Activated T-helper 1 cell treated with Interleukin-2 at 50 U/mL for 16 hours (primary cell): ENCODE results near the gene SOCS4.
"Not testable (repeated sequence)": the region's sequence is repeated elsewhere in the genome, so short reads cannot be mapped to it uniquely, and the experiment has no call there.

ENCODE experiments used
- DNase-seq: peaks from one replicate; pipeline ENCODE4 v3.0.0-alpha.2; 2020; ENCODE audit warnings: low read depth

Gene SOCS4

GRCh38 chr14:55026793-55027561 is at the start of gene SOCS4, which contains the start of gene WDHD1:
TSS of gene SOCS4 (plus strand) at chr14:55027236. CDS start at chr14:55043042, 15,806 bp downstream.
TSS of gene WDHD1 (minus strand) at chr14:55027099. CDS start at chr14:55026787, 312 bp downstream.
- DNase-seq, result peak; percentile 93

GRCh38 chr14:54979039-54979438 is 48.0 kb upstream of the SOCS4 start:
- no peak for DNase-seq

- no peak for DNase-seq
Observed at GRCh38 chr14:54981698-54982097, 45.3 kb upstream of the SOCS4 start.

- no peak for DNase-seq
Observed at GRCh38 chr14:54985156-54985555, 41.9 kb upstream of the SOCS4 start.

GRCh38 chr14:55000381-55000780 is 26.7 kb upstream of the SOCS4 start:
- no peak for DNase-seq

GRCh38 chr14:55005071-55005470 is 22.0 kb upstream of the SOCS4 start:
- DNase-seq, result no peak

GRCh38 chr14:55015006-55015405 is 12.0 kb upstream of the SOCS4 start:
- DNase-seq, result no peak

GRCh38 chr14:55019968-55020554 is 7.0 kb upstream of the SOCS4 start:
- no peak for DNase-seq

- not testable (repeated sequence) for DNase-seq
Observed at GRCh38 chr14:55024365-55024764, 2.7 kb upstream of the SOCS4 start.

- DNase-seq, result no peak
Observed at GRCh38 chr14:55025948-55026347, 1.1 kb upstream of the SOCS4 start.

GRCh38 chr14:55026441-55026792 is 619 bp upstream of the SOCS4 start:
- no peak for DNase-seq

- DNase-seq, result no peak
Observed at GRCh38 chr14:55028066-55028465, 1.0 kb downstream of the SOCS4 start.

GRCh38 chr14:55028476-55028875 is 1.4 kb downstream of the SOCS4 start:
- no peak for DNase-seq

- no peak for DNase-seq
Observed at GRCh38 chr14:55031190-55031589, 4.2 kb downstream of the SOCS4 start.

- DNase-seq, result not testable (repeated sequence)
Observed at GRCh38 chr14:55037995-55038394, 11.0 kb downstream of the SOCS4 start.

GRCh38 chr14:55038708-55039107 is 11.7 kb downstream of the SOCS4 start:
- no peak for DNase-seq

GRCh38 chr14:55043528-55043927 is 16.5 kb downstream of the SOCS4 start:
- DNase-seq, result no peak

GRCh38 chr14:55045087-55045486 is 18.1 kb downstream of the SOCS4 start:
- no peak for DNase-seq

GRCh38 chr14:55047301-55048053 is 20.4 kb downstream of the SOCS4 start:
- no peak for DNase-seq

GRCh38 chr14:55048900-55049436 is 21.9 kb downstream of the SOCS4 start:
- DNase-seq, result no peak

GRCh38 chr14:55051165-55051422 is 24.1 kb downstream of the SOCS4 start:
- no peak for DNase-seq

GRCh38 chr14:55051423-55052268 is 24.6 kb downstream of the SOCS4 start, which contains the start of gene MAPK1IP1L:
TSS of gene MAPK1IP1L (plus strand) at chr14:55051647. CDS start at chr14:55061684, 10,037 bp downstream.
- DNase-seq, result peak; percentile 92
